ENCODE measurements around the gene EIF4G3. TPM values are rescaled to one million over a fixed set of nuclear protein-coding genes. Genes with fewer than 3 reads are reported as not detected.
"Not testable (repeated sequence)": the region's sequence is repeated elsewhere in the genome, so short reads cannot be mapped to it uniquely, and the experiment has no call there.

EIF4G3 gene
- total RNA-seq, 1 experiment from 2014 or later, result 16.0 TPM

DNA sequence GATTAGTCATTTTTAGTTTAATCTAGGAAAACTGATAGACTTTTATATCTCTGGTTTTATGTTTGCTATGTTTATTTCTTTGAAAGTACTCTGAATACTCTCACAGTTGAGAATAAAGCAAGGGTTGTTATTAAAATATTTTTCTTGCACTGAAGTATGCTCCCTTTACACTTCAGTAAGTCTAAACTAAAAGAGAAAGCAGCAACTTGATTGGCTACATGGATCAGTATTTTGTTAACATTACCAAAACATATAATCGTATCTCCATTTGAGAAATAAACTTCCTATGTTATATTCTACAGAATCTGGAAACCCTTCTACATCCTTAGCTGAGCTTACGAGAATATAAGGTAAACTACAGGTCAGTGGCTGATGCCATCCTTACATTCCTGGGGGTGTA, 240.1 kb downstream of the EIF4G3 start:
- Histone ChIP-seq H3K27me3 (no peaks in the 10 kb centered on the region), H3K9me3 (no peaks in the 10 kb centered on the region), H3K4me3 (no peak overlapping the region), H3K36me3 (peaks cover 16% of the 10 kb centered on the region)
- no peak for DNase-seq

DNA sequence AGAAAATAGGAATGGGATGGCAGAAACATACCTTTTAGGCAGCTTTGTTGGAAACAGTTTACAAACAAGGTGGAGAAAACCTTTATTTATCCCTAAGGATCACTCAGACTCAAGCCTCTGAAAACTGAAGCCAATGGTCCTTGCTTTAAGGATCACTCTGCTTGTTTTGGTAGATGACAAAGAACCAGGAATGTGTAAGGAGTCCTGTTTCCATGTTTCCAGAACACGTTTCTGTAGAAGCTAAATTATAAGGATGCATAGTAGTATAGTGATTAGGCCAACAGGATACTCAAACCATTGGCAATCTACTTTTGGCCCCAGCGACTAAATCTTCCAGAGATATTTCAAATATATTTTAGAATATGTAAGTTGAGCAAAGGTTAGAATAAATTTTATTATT, 240.5 kb downstream of the EIF4G3 start:
- no peak for DNase-seq
- H3K9me3 ChIP-seq, result no peaks in the 10 kb centered on the region
- no peak overlapping the region for H3K4me3 ChIP-seq
- peaks cover 15% of the 10 kb centered on the region for H3K36me3 ChIP-seq
- H3K27me3 ChIP-seq, result no peaks in the 10 kb centered on the region

DNA sequence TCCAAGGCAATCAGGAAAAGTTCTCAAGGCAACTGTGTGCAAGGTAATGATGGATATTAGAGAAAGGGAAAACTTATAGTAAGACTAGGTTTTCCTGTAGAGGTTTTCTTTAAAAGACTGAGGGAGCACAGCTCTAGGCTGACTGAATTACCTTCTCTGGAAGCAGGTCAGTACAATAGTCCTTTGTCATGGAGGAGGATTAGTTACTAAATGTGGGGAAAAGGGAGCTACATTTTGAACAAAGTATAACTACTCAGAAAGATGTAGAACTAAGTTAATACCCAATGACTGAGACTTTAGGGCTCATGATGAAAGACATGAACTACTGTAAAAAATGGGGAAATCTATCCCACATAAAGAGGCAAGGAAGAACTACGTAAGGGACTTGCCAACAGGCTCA, 241.0 kb downstream of the EIF4G3 start:
- no peak overlapping the region for H3K4me3 ChIP-seq
- peaks cover 13% of the 10 kb centered on the region for H3K36me3 ChIP-seq
- no peaks in the 10 kb centered on the region for H3K9me3 ChIP-seq
- no peaks in the 10 kb centered on the region for H3K27me3 ChIP-seq
- no peak for DNase-seq

- peaks cover 12% of the 10 kb centered on the region for H3K36me3 ChIP-seq
- DNase-seq, result no peak
- H3K27me3 ChIP-seq, result no peaks in the 10 kb centered on the region
- H3K4me3 ChIP-seq, result no peak overlapping the region
- no peaks in the 10 kb centered on the region for H3K9me3 ChIP-seq
Measured at GRCh38 chr1:20932437-20932977, 244.2 kb downstream of the EIF4G3 start.

DNA sequence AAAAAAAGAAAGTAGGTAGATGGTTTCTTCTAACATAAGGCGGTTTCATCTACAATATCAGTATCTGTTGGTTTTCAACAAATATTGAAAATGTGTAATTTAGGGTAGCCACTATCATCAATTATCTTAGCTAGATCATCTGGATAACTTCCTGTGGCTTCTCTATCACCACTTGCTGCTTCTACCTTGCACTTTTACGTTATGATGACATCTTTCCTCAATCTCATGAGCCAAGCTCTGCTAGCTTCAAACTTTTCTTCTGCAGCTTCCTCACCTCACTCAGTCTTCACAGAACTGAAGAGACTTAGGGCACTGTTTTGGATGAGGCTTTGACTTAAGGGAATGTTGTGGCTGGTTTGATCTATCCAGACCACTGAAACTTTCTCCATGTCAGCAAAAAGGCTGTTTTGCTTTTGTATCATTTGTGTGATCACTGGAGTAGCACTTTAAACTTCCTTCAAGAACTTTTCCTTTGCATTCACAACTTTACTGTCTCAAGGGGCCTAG, 244.7 kb downstream of the EIF4G3 start:
- H3K36me3 ChIP-seq, result peaks cover 12% of the 10 kb centered on the region
- DNase-seq, result no peak
- H3K4me3 ChIP-seq, result no peak overlapping the region
- H3K27me3 ChIP-seq, result no peaks in the 10 kb centered on the region
- no peaks in the 10 kb centered on the region for H3K9me3 ChIP-seq

- H3K36me3 ChIP-seq, result peaks cover 8% of the 10 kb centered on the region
- no peak for DNase-seq
- no peaks in the 10 kb centered on the region for H3K9me3 ChIP-seq
- H3K27me3 ChIP-seq, result no peaks in the 10 kb centered on the region
- no peak overlapping the region for H3K4me3 ChIP-seq
Measured at GRCh38 chr1:20930427-20930826, 246.3 kb downstream of the EIF4G3 start.

GRCh38 chr1:20928146-20928545, 248.6 kb downstream of the EIF4G3 start:
- Histone ChIP-seq H3K9me3 (no peaks in the 10 kb centered on the region), H3K36me3 (peaks cover 7% of the 10 kb centered on the region), H3K4me3 (no peak overlapping the region), H3K27me3 (no peaks in the 10 kb centered on the region)
- no peak for DNase-seq

DNA sequence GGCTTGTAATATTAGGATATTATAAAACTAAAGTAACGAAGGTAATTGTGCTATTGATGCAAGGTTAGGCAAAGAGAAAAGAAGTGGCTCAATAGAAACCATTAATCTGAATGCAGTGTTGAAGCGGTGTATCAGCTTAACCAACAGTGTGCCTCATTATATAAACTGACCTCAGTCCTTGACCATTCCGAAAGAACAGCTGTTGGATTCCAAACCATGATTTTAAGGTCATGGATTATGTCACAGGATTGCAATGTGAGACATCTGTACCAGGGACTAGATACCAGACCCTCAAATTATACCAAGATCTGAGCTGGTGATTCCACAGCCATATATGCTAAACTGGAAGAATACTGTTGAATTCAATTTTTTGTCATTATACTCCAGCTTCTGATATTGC, 255.4 kb downstream of the EIF4G3 start:
- H3K27me3 ChIP-seq, result no peaks in the 10 kb centered on the region
- no peaks in the 10 kb centered on the region for H3K9me3 ChIP-seq
- no peaks in the 10 kb centered on the region; the same call in 1 of the 2 replicates for H3K36me3 ChIP-seq
- no peak overlapping the region for H3K4me3 ChIP-seq
- no peak for DNase-seq

- Histone ChIP-seq H3K9me3 (no peaks in the 10 kb centered on the region), H3K36me3 (peaks cover 9% of the 10 kb centered on the region), H3K27me3 (no peaks in the 10 kb centered on the region), H3K4me3 (no peak overlapping the region)
- no peak for DNase-seq
Measured at GRCh38 chr1:20913242-20913641, 263.5 kb downstream of the EIF4G3 start.

DNA sequence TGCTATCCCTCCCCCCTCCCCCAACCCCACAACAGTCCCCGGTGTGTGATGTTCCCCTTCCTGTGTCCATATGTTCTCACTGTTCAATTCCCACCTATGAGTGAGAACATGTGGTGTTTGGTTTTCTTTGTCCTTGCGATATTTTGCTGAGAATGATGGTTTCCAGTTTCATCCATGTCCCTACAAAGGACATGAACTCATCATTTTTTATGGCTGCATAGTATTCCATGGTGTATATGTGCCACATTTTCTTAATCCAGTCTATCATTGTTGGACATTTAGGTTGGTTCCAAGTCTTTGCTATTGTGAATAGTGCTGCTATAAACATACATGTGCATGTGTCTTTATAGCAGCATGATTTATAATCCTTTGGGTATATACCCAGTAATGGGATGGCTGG, 269.2 kb downstream of the EIF4G3 start:
- not testable (repeated sequence) for H3K9me3 ChIP-seq

GRCh38 chr1:20903437-20903836, 273.3 kb downstream of the EIF4G3 start:
- Histone ChIP-seq H3K36me3 (peaks cover 2% of the 10 kb centered on the region), H3K4me3 (no peak overlapping the region), H3K27me3 (no peaks in the 10 kb centered on the region), H3K9me3 (no peaks in the 10 kb centered on the region)
- DNase-seq, result no peak

More for the DNA sequence above, 269.2 kb downstream of the EIF4G3 start:
- H3K27me3 ChIP-seq, DNase-seq, H3K4me3 ChIP-seq, H3K36me3 ChIP-seq: not testable (repeated sequence)

- no peak overlapping the region for H3K4me3 ChIP-seq
- no peaks in the 10 kb centered on the region; the same call in 1 of the 2 replicates for H3K36me3 ChIP-seq
- no peaks in the 10 kb centered on the region for H3K27me3 ChIP-seq
- DNase-seq, result no peak
- no peaks in the 10 kb centered on the region for H3K9me3 ChIP-seq
Measured at GRCh38 chr1:20900056-20900455, 276.6 kb downstream of the EIF4G3 start.

GRCh38 chr1:20899154-20899972, 277.3 kb downstream of the EIF4G3 start:
- Histone ChIP-seq H3K9me3 (no peaks in the 10 kb centered on the region), H3K36me3 (no peaks in the 10 kb centered on the region; the same call in 1 of the 2 replicates), H3K27me3 (no peaks in the 10 kb centered on the region), H3K4me3 (no peak overlapping the region)
- no peak for DNase-seq

GRCh38 chr1:20896826-20897225, 279.9 kb downstream of the EIF4G3 start:
- Histone ChIP-seq H3K27me3 (no peaks in the 10 kb centered on the region), H3K9me3 (no peaks in the 10 kb centered on the region), H3K4me3 (no peak overlapping the region), H3K36me3 (peaks cover 2% of the 10 kb centered on the region)
- no peak for DNase-seq

- no peak for DNase-seq
- H3K27me3 ChIP-seq, result no peaks in the 10 kb centered on the region
- H3K9me3 ChIP-seq, result no peaks in the 10 kb centered on the region
- H3K4me3 ChIP-seq, result no peak overlapping the region
- H3K36me3 ChIP-seq, result peaks cover 3% of the 10 kb centered on the region
Measured at GRCh38 chr1:20893931-20894330, 282.8 kb downstream of the EIF4G3 start.

GRCh38 chr1:20891091-20891490, 285.6 kb downstream of the EIF4G3 start:
- DNase-seq, result no peak
- Histone ChIP-seq H3K36me3 (peaks cover 4% of the 10 kb centered on the region), H3K9me3 (no peaks in the 10 kb centered on the region), H3K4me3 (no peak overlapping the region), H3K27me3 (no peaks in the 10 kb centered on the region)

GRCh38 chr1:20887246-20887645, 289.5 kb downstream of the EIF4G3 start:
- H3K36me3 ChIP-seq, result peaks cover 16% of the 10 kb centered on the region
- no peaks in the 10 kb centered on the region for H3K9me3 ChIP-seq
- DNase-seq, result no peak
- no peaks in the 10 kb centered on the region for H3K27me3 ChIP-seq
- no peak overlapping the region for H3K4me3 ChIP-seq

DNA sequence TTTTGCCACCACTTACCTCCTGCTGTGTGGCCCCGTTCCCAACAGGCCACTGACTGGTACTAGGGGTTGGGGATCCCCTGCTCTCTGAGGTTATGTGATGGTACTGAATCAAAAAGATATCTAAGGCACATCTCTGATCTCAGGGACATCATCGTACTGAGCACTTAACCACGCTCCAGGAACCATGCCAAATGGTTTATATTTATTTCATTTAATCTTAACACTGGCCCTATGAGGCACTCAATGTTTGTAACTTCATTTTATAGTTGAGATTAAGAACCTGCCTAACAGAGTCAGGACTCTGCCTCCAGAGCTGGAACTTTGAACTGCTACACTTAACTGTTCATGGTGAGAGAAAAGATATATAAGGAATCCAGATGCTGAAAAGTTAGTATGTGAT, 291.6 kb downstream of the EIF4G3 start:
- Histone ChIP-seq H3K9me3 (no peaks in the 10 kb centered on the region), H3K27me3 (no peaks in the 10 kb centered on the region), H3K4me3 (no peak overlapping the region), H3K36me3 (peaks cover 13% of the 10 kb centered on the region)
- no peak for DNase-seq

All from MG63 (cell line).